GM23338 (cell line): Measurements from ENCODE around the gene TOB2. TPM values are rescaled to one million over a fixed set of nuclear protein-coding genes. Genes with fewer than 3 reads are reported as not detected.

Experiments
- ATAC-seq: fragments of 200-7000 bp; cut with Tn5 transposase; 3 replicates; pipeline ENCODE4 v1.9.1; 2020
- DNase-seq: peaks from one replicate; pipeline ENCODE4 v3.0.0-alpha.2; 2015; ENCODE audit warnings: low spot score
- H2AFZ ChIP-seq: fragments of 200-600 bp; sonication (generic); 2 replicates; pipeline ENCODE4 v1.8.0; 2016; ENCODE audit warnings: antibody characterized with exemption, mild to moderate bottlenecking, moderate library complexity
- H3F3A ChIP-seq: fragments of 200-600 bp; sonication (generic); replicated peaks from 2 replicates; pipeline ENCODE4 v1.8.0; 2017; ENCODE audit warnings: antibody characterized with exemption, mixed run types, low read depth
- H3K27ac ChIP-seq: fragments of 200-600 bp; sonication (generic); 2 replicates; pipeline ENCODE4 v1.6.1; 2016; ENCODE audit warnings: low read depth
- H3K27me3 ChIP-seq: fragments of 200-600 bp; sonication (generic); 2 replicates; pipeline ENCODE4 v1.8.0; 2016; ENCODE audit warnings: mild to moderate bottlenecking, mixed run types, moderate library complexity; ENCODE audit not compliant: insufficient read depth
- H3K36me3 ChIP-seq: fragments of 200-600 bp; sonication (generic); 2 replicates; pipeline ENCODE4 v1.8.0; 2016; ENCODE audit warnings: mild to moderate bottlenecking; ENCODE audit not compliant: insufficient read depth
- H3K4me1 ChIP-seq: fragments of 200-600 bp; sonication (generic); 2 replicates; pipeline ENCODE4 v1.8.0; 2016; ENCODE audit warnings: mild to moderate bottlenecking, moderate library complexity; ENCODE audit not compliant: insufficient read depth
- H3K4me2 ChIP-seq: fragments of 200-600 bp; sonication (generic); 2 replicates; pipeline ENCODE4 v1.7.1; 2017; ENCODE audit warnings: mixed run types
- H3K4me3 ChIP-seq: fragments of 200-600 bp; sonication (generic); 2 replicates; pipeline ENCODE4 v1.6.1; 2016; ENCODE audit warnings: mixed run types
- H3K79me2 ChIP-seq: fragments of 200-600 bp; sonication (generic); replicated peaks from 2 replicates; pipeline ENCODE4 v1.8.0; 2017; ENCODE audit warnings: mild to moderate bottlenecking; ENCODE audit not compliant: insufficient read depth
- H3K9me2 ChIP-seq: fragments of 200-600 bp; sonication (generic); 2 replicates; pipeline ENCODE4 v1.8.0; 2017; ENCODE audit not compliant: insufficient read depth
- H4K20me1 ChIP-seq: fragments of 200-600 bp; sonication (generic); replicated peaks from 2 replicates; pipeline ENCODE4 v1.8.0; 2017; ENCODE audit warnings: mild to moderate bottlenecking; ENCODE audit not compliant: insufficient read depth
- H3K27ac Mint-ChIP-seq: 2 replicates; pipeline ENCODE4 v1.8.0; 2020; ENCODE audit warnings: inconsistent platforms, mild to moderate bottlenecking, moderate library complexity, mixed read lengths
- H3K27me3 Mint-ChIP-seq: 3 replicates; pipeline ENCODE4 v1.8.0; 2022; ENCODE audit warnings: low read depth, mild to moderate bottlenecking, moderate library complexity, mixed read lengths, inconsistent platforms; ENCODE audit not compliant: insufficient read depth, poor library complexity
- H3K36me3 Mint-ChIP-seq: 3 replicates; pipeline ENCODE4 v1.8.0; 2021; ENCODE audit warnings: low read depth, mild to moderate bottlenecking, inconsistent platforms, moderate library complexity, mixed read lengths
- H3K4me1 Mint-ChIP-seq: 3 replicates; pipeline ENCODE4 v1.8.0; 2020; ENCODE audit warnings: mild to moderate bottlenecking, inconsistent platforms, mixed read lengths
- H3K4me3 Mint-ChIP-seq: 3 replicates; pipeline ENCODE4 v1.8.0; 2021; ENCODE audit warnings: moderate library complexity, mild to moderate bottlenecking, inconsistent platforms, mixed read lengths
- H3K9me3 Mint-ChIP-seq: 3 replicates; pipeline ENCODE4 v1.8.0; 2020; ENCODE audit warnings: moderate library complexity, mild to moderate bottlenecking, inconsistent platforms, mixed read lengths
- CTCF ChIP-seq, 2 experiments: fragments of 200-600 bp in 1 of 2; sonication (generic) in 1 of 2; conservative IDR thresholded peaks; 2 replicates each; pipeline versions ENCODE4 v1.5.1 to v1.6.1; 2016 to 2017; ENCODE audit warnings: antibody characterized with exemption in 2 of 2, low read depth in 2 of 2, mild to moderate bottlenecking in 2 of 2, moderate library complexity in 1 of 2
- EZH2 ChIP-seq: fragments of 200-600 bp; sonication (generic); IDR thresholded peaks from one replicate; pipeline ENCODE4 v1.8.0; 2017; ENCODE audit warnings: antibody characterized with exemption, mild to moderate bottlenecking, low read depth; ENCODE audit not compliant: unreplicated experiment
- JUNB ChIP-seq: IDR thresholded peaks from one replicate; pipeline ENCODE4 v1.6.1; 2016; ENCODE audit warnings: antibody characterized with exemption; ENCODE audit not compliant: unreplicated experiment
- POLR2AphosphoS5 ChIP-seq: IDR thresholded peaks from 2 replicates; pipeline ENCODE4 v1.6.1; 2016; ENCODE audit warnings: antibody characterized with exemption, low read depth
- STAT1 ChIP-seq: IDR thresholded peaks from one replicate; pipeline ENCODE4 v1.6.1; 2016; ENCODE audit warnings: antibody characterized with exemption; ENCODE audit not compliant: unreplicated experiment
- ZNF331 ChIP-seq: fragments of 250-450 bp; sonication (Bioruptor Pico); IDR thresholded peaks from 2 replicates; pipeline ENCODE4 v1.5.0; 2020; ENCODE audit warnings: low read depth, mild to moderate bottlenecking, moderate library complexity
- ZNF462 ChIP-seq: fragments of 250-450 bp; sonication (Bioruptor Pico); IDR thresholded peaks from 2 replicates; pipeline ENCODE4 v1.5.0; 2020; ENCODE audit warnings: mild to moderate bottlenecking, moderate library complexity
- polyA plus RNA-seq: library from polyadenylated mRNA; unstranded; fragments of >200 nt; fragmentation: Nextera tagmentation; extraction: Ambion mirVana; gene quantifications from 2 replicates; pipeline ENCODE4 v1.2.1, GENCODE V29; 2016
- total RNA-seq: library from RNA; depleted of rRNA; stranded (reverse); fragments of >200 nt; shearing (Covaris generic); gene quantifications from 2 replicates; pipeline ENCODE4 v1.2.3, GENCODE V29; 2014
- TF ChIP-seq, protein P1 (sequence below): IDR thresholded peaks from one replicate; pipeline ENCODE4 v1.6.1; 2018; ENCODE audit warnings: antibody characterized with exemption; ENCODE audit not compliant: unreplicated experiment

TOB2 gene
- total and polyA plus RNA-seq, 2 experiments from 2014 or later, result 27.3 to 47.2 TPM

DNA sequence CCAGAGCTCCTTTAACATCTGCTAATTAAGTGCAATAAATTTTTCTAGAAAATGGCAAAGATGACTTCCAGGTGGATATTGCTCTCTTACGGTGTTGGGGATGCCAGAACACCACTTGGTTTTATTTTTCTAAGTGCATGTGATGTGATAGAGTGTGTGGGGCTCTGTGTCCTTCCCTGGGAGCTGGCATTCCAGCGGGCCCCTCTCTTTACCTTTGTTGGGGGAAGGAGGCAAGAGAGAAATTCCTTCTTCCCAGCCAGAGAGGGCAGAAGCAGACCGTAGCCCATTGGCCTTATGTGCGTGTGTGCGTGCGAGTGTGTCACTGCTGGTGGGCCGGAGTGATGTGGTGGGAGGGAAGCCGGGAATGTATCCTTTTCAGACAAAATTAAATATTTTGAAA, 47.7 kb downstream of the TOB2 start:
- H3K27me3 ChIP-seq, result no peaks in the 10 kb centered on the region
- H3K36me3 ChIP-seq, result no peaks in the 10 kb centered on the region
- Mint-ChIP-seq H3K9me3 (no peaks in the 10 kb centered on the region; the same call in 2 of the 3 replicates), H3K27ac (peak overlapping the region; percentile 72; the same call in 1 of the 2 replicates), H3K4me1 (peaks cover 9% of the 10 kb centered on the region; the same call in 2 of the 3 replicates), H3K4me3 (no peak overlapping the region), H3K27me3 (peaks cover 6% of the 10 kb centered on the region), H3K36me3 (peaks cover 13% of the 10 kb centered on the region; the same call in 1 of the 3 replicates)
- H3K9me2 ChIP-seq, result no peaks in the 10 kb centered on the region
- H3K4me2 ChIP-seq, result no peak overlapping the region
- DNase-seq (peak; percentile 45), ATAC-seq (peak; percentile 13)
- no peaks in the 10 kb centered on the region for H3K79me2 ChIP-seq
- no peaks in the 10 kb centered on the region for H3F3A ChIP-seq
- H3K4me3 ChIP-seq, result no peak overlapping the region
- no peaks in the 10 kb centered on the region for H3K4me1 ChIP-seq
- no peak overlapping the region for H2AFZ ChIP-seq
- TF ChIP-seq JUNB (no peak), STAT1 (no peak), CTCF (conservative IDR thresholded peaks at IDR 0.05; ENCODE audit: low read depth in 2 of 2) (no peak), EZH2 (no peak)
- H4K20me1 ChIP-seq, result no peaks in the 10 kb centered on the region
- H3K27ac ChIP-seq, result peak overlapping the region; percentile 59; the same call in 1 of the 2 replicates

- Mint-ChIP-seq H3K27me3 (peaks cover 3% of the 10 kb centered on the region), H3K4me1 (0 out of 3 replicates have a peak, but pooled peaks cover 7% of the 10 kb centered on the region), H3K36me3 (peaks cover 13% of the 10 kb centered on the region; the same call in 1 of the 3 replicates), H3K27ac (0 out of 2 replicates have a peak overlapping the region, but pooled peaks have one; percentile 27), H3K9me3 (no peaks in the 10 kb centered on the region), H3K4me3 (no peak overlapping the region)
- Histone ChIP-seq H3K27ac (no peak overlapping the region), H3K4me3 (no peak overlapping the region), H3F3A (no peaks in the 10 kb centered on the region), H3K4me1 (no peaks in the 10 kb centered on the region), H3K79me2 (no peaks in the 10 kb centered on the region), H4K20me1 (no peaks in the 10 kb centered on the region), H3K9me2 (no peaks in the 10 kb centered on the region), H3K4me2 (no peak overlapping the region), H3K27me3 (no peaks in the 10 kb centered on the region), H3K36me3 (no peaks in the 10 kb centered on the region), H2AFZ (no peak overlapping the region)
- DNase-seq, result no peak
- no peak for ATAC-seq
- TF ChIP-seq, protein P1, sequence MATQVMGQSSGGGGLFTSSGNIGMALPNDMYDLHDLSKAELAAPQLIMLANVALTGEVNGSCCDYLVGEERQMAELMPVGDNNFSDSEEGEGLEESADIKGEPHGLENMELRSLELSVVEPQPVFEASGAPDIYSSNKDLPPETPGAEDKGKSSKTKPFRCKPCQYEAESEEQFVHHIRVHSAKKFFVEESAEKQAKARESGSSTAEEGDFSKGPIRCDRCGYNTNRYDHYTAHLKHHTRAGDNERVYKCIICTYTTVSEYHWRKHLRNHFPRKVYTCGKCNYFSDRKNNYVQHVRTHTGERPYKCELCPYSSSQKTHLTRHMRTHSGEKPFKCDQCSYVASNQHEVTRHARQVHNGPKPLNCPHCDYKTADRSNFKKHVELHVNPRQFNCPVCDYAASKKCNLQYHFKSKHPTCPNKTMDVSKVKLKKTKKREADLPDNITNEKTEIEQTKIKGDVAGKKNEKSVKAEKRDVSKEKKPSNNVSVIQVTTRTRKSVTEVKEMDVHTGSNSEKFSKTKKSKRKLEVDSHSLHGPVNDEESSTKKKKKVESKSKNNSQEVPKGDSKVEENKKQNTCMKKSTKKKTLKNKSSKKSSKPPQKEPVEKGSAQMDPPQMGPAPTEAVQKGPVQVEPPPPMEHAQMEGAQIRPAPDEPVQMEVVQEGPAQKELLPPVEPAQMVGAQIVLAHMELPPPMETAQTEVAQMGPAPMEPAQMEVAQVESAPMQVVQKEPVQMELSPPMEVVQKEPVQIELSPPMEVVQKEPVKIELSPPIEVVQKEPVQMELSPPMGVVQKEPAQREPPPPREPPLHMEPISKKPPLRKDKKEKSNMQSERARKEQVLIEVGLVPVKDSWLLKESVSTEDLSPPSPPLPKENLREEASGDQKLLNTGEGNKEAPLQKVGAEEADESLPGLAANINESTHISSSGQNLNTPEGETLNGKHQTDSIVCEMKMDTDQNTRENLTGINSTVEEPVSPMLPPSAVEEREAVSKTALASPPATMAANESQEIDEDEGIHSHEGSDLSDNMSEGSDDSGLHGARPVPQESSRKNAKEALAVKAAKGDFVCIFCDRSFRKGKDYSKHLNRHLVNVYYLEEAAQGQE, result no peak
- TF ChIP-seq POLR2AphosphoS5 (no peak), ZNF331 (no peak), ZNF462 (CRISPR knock-in tag) (no peak)
These were observed 49.3 kb downstream of the TOB2 start for GRCh38 chr22:41397143-41397811.
